GM12878 (cell line): ENCODE data around the gene KLRG1. TPM values are rescaled to one million over a fixed set of nuclear protein-coding genes. Genes with fewer than 3 reads are reported as not detected.
A peak's percentile ranks its signal among the peaks of the same experiment; 100 is the strongest.

Experiments
- ATF3 ChIP-seq: IDR thresholded peaks from 2 replicates; pipeline ENCODE4 v1.6.1; 2011; ENCODE audit warnings: low read depth, mild to moderate bottlenecking, low read length, moderate library complexity, borderline replicate concordance; ENCODE audit errors: extremely low read depth
- BACH1 ChIP-seq: fragments of 450-650 bp; IDR thresholded peaks from 2 replicates; pipeline ENCODE4 v1.6.1; 2017; ENCODE audit warnings: mild to moderate bottlenecking, borderline replicate concordance
- BHLHE40 ChIP-seq, 2 experiments: fragments of 450-650 bp in 1 of 2; IDR thresholded peaks; 2 replicates each; pipeline ENCODE4 v1.6.1; 2011 to 2017; ENCODE audit warnings: low read depth in 2 of 2, borderline replicate concordance in 1 of 2, improper control_type of control experiment in 1 of 2, low read length in 1 of 2, mild to moderate bottlenecking in 1 of 2
- CBFB ChIP-seq: IDR thresholded peaks from 2 replicates; pipeline ENCODE4 v1.6.1; 2016; ENCODE audit warnings: antibody characterized with exemption, low read depth
- CBX3 ChIP-seq: fragments of 200-600 bp; sonication (generic); IDR thresholded peaks from 2 replicates; pipeline ENCODE4 v1.6.1; 2016; ENCODE audit warnings: low read depth, borderline replicate concordance
- CHD1 ChIP-seq: IDR thresholded peaks from 2 replicates; pipeline ENCODE4 v1.6.1; 2012; ENCODE audit warnings: low read depth, low read length, improper control_type of control experiment
- EGR1 ChIP-seq, 2 experiments: IDR thresholded peaks; 1 replicate in 1 of 2; 2 replicates in 1 of 2; pipeline ENCODE4 v1.6.1; 2011 to 2012; ENCODE audit warnings: low read depth in 2 of 2, low read length in 2 of 2, borderline replicate concordance in 1 of 2, mild to moderate bottlenecking in 1 of 2, moderate library complexity in 1 of 2
- ESRRA ChIP-seq: IDR thresholded peaks from 2 replicates; pipeline ENCODE4 v1.6.1; 2012; ENCODE audit warnings: mild to moderate bottlenecking, low read length, improper control_type of control experiment
- FOXM1 ChIP-seq: IDR thresholded peaks from 2 replicates; pipeline ENCODE4 v1.6.1; 2012; ENCODE audit warnings: low read depth, mild to moderate bottlenecking, inconsistent platforms, low read length, moderate library complexity
- HDAC6 ChIP-seq: fragments of 200-600 bp; sonication (generic); IDR thresholded peaks from one replicate; pipeline ENCODE4 v1.8.0; 2017; ENCODE audit warnings: antibody characterized with exemption; ENCODE audit not compliant: unreplicated experiment
- KDM1A ChIP-seq: fragments of 200-600 bp; sonication (generic); IDR thresholded peaks from 2 replicates; pipeline ENCODE4 v1.6.1; 2016; ENCODE audit warnings: borderline replicate concordance
- LARP7 ChIP-seq: fragments of 450-650 bp; IDR thresholded peaks from 2 replicates; pipeline ENCODE4 v1.6.1; 2017; ENCODE audit warnings: mild to moderate bottlenecking
- MEF2A ChIP-seq: IDR thresholded peaks from 2 replicates; pipeline ENCODE4 v1.6.1; 2011; ENCODE audit warnings: low read depth, mild to moderate bottlenecking, low read length, moderate library complexity; ENCODE audit not compliant: insufficient read depth
- MYC ChIP-seq: IDR thresholded peaks from 2 replicates; pipeline ENCODE4 v1.6.1; 2011; ENCODE audit warnings: mild to moderate bottlenecking, low read length, moderate library complexity, inconsistent platforms; ENCODE audit not compliant: insufficient read depth, insufficient replicate concordance, insufficient read length, severe bottlenecking
- NRF1 ChIP-seq: conservative IDR thresholded peaks from 2 replicates; pipeline ENCODE4 v1.6.1; 2011; ENCODE audit warnings: mild to moderate bottlenecking, low read depth, low read length, improper control_type of control experiment
- POLR2AphosphoS5 ChIP-seq: IDR thresholded peaks from 2 replicates; pipeline ENCODE4 v1.6.1; 2011; ENCODE audit warnings: mild to moderate bottlenecking, low read length, inconsistent platforms
- RFX5 ChIP-seq: IDR thresholded peaks from 2 replicates; pipeline ENCODE4 v1.6.1; 2011; ENCODE audit warnings: low read depth, low read length, improper control_type of control experiment
- SPI1 ChIP-seq: IDR thresholded peaks from 2 replicates; pipeline ENCODE4 v1.6.1; 2011; ENCODE audit warnings: low read depth, mild to moderate bottlenecking, low read length, moderate library complexity, borderline replicate concordance; ENCODE audit not compliant: insufficient read depth
- TCF12 ChIP-seq: IDR thresholded peaks from 2 replicates; pipeline ENCODE4 v1.6.1; 2011; ENCODE audit warnings: low read depth, mild to moderate bottlenecking, low read length
- YBX1 ChIP-seq: fragments of 450-650 bp; IDR thresholded peaks from 2 replicates; pipeline ENCODE4 v1.6.1; 2016; ENCODE audit warnings: antibody characterized with exemption
- YY1 ChIP-seq: IDR thresholded peaks from 2 replicates; pipeline ENCODE4 v1.6.1; 2011; ENCODE audit warnings: low read depth, mild to moderate bottlenecking, low read length
- ZNF384 ChIP-seq: IDR thresholded peaks from 2 replicates; pipeline ENCODE4 v1.6.1; 2012; ENCODE audit warnings: low read depth, mild to moderate bottlenecking, low read length, improper control_type of control experiment, borderline replicate concordance
- polyA plus RNA-seq, 11 experiments: library from polyadenylated mRNA; depleted of rRNA in 4 of 11; unstranded in 6 of 11; stranded (reverse) in 5 of 11; fragments of >200 nt; fragmentation: Nextera tagmentation in 4 of 11; fragmentation: Illumina TruSeq in 1 of 11; extraction: Ambion mirVana in 4 of 11; extraction: Trizol in 1 of 11; gene quantifications; 1 replicate in 1 of 11; 2 replicates in 10 of 11; pipeline versions ENCODE4 v1.2.1 to v1.2.3, GENCODE V29; 2011 to 2016; ENCODE audit warnings: inconsistent platforms in 2 of 11, missing spikeins in 2 of 11, low read depth in 1 of 11
- total RNA-seq, 4 experiments: library from RNA; depleted of rRNA in 3 of 4; stranded (reverse); fragments of >200 nt in 3 of 4; fragmentation: Illumina TruSeq in 1 of 4; extraction: Trizol in 1 of 4; gene quantifications; 2 replicates each; pipeline versions ENCODE4 v1.2.1 to v1.2.3, GENCODE V29; 2013 to 2021
- TF ChIP-seq, protein P1 (sequence below): IDR thresholded peaks from 2 replicates; pipeline ENCODE4 v1.6.1; 2012; ENCODE audit warnings: mild to moderate bottlenecking, low read depth, low read length

KLRG1 gene
- total and polyA plus RNA-seq, 10 of the 15 experiments (the other 5 are each of a cell fraction or from before 2014, with no cell fraction given) = 2.3 to 6.5 (median 3.9) TPM

- no peak for TF ChIP-seq ATF3
- TF ChIP-seq RFX5 = no peak
- TF ChIP-seq, protein P1, sequence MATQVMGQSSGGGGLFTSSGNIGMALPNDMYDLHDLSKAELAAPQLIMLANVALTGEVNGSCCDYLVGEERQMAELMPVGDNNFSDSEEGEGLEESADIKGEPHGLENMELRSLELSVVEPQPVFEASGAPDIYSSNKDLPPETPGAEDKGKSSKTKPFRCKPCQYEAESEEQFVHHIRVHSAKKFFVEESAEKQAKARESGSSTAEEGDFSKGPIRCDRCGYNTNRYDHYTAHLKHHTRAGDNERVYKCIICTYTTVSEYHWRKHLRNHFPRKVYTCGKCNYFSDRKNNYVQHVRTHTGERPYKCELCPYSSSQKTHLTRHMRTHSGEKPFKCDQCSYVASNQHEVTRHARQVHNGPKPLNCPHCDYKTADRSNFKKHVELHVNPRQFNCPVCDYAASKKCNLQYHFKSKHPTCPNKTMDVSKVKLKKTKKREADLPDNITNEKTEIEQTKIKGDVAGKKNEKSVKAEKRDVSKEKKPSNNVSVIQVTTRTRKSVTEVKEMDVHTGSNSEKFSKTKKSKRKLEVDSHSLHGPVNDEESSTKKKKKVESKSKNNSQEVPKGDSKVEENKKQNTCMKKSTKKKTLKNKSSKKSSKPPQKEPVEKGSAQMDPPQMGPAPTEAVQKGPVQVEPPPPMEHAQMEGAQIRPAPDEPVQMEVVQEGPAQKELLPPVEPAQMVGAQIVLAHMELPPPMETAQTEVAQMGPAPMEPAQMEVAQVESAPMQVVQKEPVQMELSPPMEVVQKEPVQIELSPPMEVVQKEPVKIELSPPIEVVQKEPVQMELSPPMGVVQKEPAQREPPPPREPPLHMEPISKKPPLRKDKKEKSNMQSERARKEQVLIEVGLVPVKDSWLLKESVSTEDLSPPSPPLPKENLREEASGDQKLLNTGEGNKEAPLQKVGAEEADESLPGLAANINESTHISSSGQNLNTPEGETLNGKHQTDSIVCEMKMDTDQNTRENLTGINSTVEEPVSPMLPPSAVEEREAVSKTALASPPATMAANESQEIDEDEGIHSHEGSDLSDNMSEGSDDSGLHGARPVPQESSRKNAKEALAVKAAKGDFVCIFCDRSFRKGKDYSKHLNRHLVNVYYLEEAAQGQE = no peak
- TF ChIP-seq ESRRA = no peak
- no peak for TF ChIP-seq BACH1
- no peak for TF ChIP-seq NRF1
- no peak for TF ChIP-seq FOXM1
- TF ChIP-seq EGR1 (IDR thresholded peaks at IDR 0.05; ENCODE audit: borderline replicate concordance in 1 of 2, low read depth in 2 of 2, low read length in 2 of 2) = no peak
- 0 out of 2 replicates have a peak, but pooled peaks have one; percentile 18 for TF ChIP-seq YY1
- peak; percentile 65 for TF ChIP-seq SPI1
- 0 out of 2 replicates have a peak, but pooled peaks have one; percentile 32 for TF ChIP-seq CBFB
- no peak for TF ChIP-seq TCF12
- TF ChIP-seq HDAC6 = no peak
- TF ChIP-seq ZNF384 = no peak
- TF ChIP-seq LARP7 = 0 out of 2 replicates have a peak, but pooled peaks have one; percentile 6
- TF ChIP-seq BHLHE40 (IDR thresholded peaks at IDR 0.05; ENCODE audit: borderline replicate concordance in 1 of 2, low read depth in 2 of 2, low read length in 1 of 2) = no peak
- no peak for TF ChIP-seq MEF2A
- no peak for TF ChIP-seq POLR2AphosphoS5
- no peak for TF ChIP-seq CHD1
- 0 out of 2 replicates have a peak, but pooled peaks have one; percentile 14 for TF ChIP-seq YBX1
- no peak for TF ChIP-seq CBX3
- TF ChIP-seq KDM1A = no peak
- TF ChIP-seq MYC = no peak
Observed at GRCh38 chr12:8948701-8949341, 40.5 kb upstream of the KLRG1 start (continued).
